Erythroblast (primary cell): Measurements from ENCODE around the gene MMEL1.

Source experiments
- DNase-seq, 2 experiments: peaks; one replicate each; lab custom pipeline; 2025; lab: John Stamatoyannopoulos, UW
- GATA1 ChIP-seq: IDR thresholded peaks from 2 replicates; pipeline ENCODE4 v1.6.1; 2011; ENCODE audit warnings: low read depth, mild to moderate bottlenecking, control low read depth, low read length, moderate library complexity
- POLR2A ChIP-seq: IDR thresholded peaks from 2 replicates; pipeline ENCODE4 v1.6.1; 2011; ENCODE audit warnings: mild to moderate bottlenecking, low read length

MMEL1 gene

DNA sequence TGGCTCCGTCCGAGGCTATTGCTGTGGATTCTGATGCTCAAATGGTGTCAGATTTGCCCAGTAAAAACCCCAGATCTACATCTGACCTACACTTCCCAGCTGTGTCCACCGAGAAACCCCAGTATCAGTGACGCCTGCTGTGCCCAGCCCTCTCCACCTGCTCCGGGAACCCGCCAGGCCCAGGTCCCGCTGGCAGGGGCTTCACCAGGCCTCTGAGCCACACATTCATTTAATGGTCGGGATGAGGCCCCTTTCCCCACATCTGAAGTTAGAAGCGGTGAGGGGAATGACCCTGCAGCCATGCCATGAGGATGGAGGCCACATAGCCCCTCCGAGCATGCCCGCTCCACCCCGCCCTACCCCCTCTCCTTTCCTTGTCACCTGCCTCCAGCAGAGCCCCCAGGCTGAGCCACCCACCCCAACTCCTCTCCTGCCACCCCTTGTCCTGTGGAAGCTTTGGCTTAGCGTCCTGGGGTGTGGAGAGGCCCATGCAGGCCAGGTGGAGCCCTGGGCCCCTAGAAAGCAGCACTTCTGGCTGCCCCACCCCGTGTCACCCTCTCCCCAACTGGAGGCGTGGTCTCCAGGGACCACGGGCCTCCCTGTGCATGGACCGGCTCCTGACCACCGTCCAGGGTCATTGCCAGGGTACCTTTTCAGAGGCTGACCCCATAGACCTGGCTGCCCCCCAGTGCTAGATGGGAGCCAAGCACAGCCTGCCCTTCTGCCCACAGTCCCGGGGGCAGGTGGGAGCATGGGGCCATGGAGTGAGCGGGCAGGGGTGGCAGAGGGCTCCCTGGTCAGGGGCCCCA is 68.6 kb downstream of the MMEL1 start:
- DNase-seq, result no peak
- TF ChIP-seq GATA1, result no peak

DNA sequence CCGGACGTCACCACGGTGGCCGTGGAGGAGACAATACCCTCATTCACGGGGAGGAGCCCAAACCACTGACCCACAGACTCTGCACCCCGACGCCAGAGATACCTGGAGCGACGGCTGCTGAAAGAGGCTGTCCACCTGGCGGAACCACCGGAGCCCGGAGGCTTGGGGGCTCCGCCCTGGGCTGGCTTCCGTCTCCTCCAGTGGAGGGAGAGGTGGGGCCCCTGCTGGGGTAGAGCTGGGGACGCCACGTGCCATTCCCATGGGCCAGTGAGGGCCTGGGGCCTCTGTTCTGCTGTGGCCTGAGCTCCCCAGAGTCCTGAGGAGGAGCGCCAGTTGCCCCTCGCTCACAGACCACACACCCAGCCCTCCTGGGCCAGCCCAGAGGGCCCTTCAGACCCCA is 69.6 kb downstream of the MMEL1 start:
- DNase-seq, result no peak
- TF ChIP-seq POLR2A (no peak), GATA1 (no peak)

GRCh38 chr1:2561898-2562895 is 70.6 kb downstream of the MMEL1 start:
- DNase-seq, result peak in 1 of 2 experiments; percentile 27
- no peak for TF ChIP-seq GATA1
- TF ChIP-seq POLR2A, result no peak

GRCh38 chr1:2561446-2561845 is 71.4 kb downstream of the MMEL1 start:
- TF ChIP-seq GATA1, result no peak
- no peak for TF ChIP-seq POLR2A
- no peak for DNase-seq

DNA sequence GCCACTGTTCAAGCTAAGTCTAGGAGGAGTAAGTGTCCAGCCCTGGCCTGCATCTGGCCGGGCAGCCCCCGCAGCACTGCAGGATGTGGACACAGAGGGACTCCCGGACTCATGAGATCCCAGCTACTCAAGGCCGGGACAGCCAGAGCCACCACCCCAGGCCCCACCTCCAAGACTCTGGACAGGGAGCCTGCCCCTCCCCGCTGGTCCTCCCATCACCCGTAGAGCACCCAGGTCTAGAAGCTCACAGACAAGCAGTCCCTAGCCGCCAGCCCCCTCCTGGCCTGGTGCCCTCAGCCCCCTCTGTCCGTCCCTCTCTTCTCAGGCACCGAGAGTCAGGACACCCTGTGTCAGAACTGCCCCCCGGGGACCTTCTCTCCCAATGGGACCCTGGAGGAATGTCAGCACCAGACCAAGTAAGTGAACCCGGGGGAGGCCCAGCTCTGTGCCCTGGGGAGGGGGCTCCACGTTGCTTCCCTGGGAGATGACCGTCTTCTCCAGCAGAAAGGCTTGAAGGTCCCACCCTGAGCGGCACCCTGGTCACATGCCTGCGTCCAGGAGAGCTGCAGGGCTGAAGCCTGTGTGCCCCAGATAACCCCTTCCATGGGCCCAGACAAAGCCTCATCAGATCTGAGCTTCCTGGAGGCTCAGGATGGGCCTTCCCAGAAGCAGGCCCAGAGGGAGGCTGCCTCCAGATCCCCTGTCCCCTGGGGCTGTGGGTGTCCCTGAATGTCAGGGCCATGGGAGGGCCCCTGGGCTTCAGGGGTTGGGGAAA is 72.3 kb downstream of the MMEL1 start:
- TF ChIP-seq GATA1 (no peak), POLR2A (no peak)
- DNase-seq, result peak; percentile 61 to 77

- no peak for TF ChIP-seq POLR2A
- TF ChIP-seq GATA1, result no peak
- DNase-seq, result no peak
Measured at GRCh38 chr1:2559509-2560298, 73.1 kb downstream of the MMEL1 start.

GRCh38 chr1:2558861-2559260 is 74.0 kb downstream of the MMEL1 start:
- TF ChIP-seq GATA1 (no peak), POLR2A (no peak)
- DNase-seq, result no peak

- no peak for DNase-seq
- no peak for TF ChIP-seq POLR2A
- no peak for TF ChIP-seq GATA1
Measured at GRCh38 chr1:2558420-2558819, 74.4 kb downstream of the MMEL1 start.

- DNase-seq, result no peak
- TF ChIP-seq GATA1 (no peak), POLR2A (no peak)
Measured at GRCh38 chr1:2557482-2558400, 75.1 kb downstream of the MMEL1 start.

DNA sequence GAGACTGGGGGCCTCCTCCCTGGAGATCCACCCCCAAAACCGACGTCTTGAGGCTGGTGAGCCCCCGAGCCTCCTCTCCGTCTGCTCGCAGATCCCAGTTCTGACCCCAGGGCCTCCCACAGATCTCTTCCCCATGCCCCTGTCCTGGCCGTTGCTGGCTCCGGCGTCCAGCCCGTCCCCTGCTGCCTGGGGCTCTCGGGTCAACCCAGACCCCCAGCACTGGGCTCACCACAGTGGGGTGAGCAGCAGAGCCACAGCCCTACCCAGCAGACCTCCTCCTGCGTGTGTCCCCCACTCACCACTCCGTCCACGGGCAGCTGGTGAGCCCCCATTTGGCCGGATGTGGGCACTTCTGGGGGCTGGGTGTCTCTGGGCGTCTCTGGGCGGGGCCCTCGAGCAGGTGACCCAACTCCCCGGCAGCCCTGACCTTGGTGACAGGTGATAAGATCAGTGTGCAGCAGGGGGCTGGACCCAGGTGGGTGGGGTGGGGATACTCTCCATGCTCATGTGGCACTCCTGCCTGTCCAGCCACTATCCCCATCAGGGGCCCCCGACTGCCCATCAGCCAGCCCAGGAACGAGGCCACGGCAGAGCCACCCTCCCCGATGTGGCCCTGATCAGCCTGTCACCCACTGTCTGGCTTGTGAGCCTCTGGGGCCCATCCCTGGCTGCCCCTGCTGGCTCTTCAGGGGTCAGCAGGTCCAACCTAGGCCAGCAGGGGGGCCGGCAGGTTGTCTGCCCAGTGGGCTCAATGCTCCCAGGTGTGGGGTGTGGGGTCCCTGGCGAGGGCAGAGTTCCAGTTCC is 75.9 kb downstream of the MMEL1 start:
- DNase-seq, result peak; percentile 61 to 62

DNA sequence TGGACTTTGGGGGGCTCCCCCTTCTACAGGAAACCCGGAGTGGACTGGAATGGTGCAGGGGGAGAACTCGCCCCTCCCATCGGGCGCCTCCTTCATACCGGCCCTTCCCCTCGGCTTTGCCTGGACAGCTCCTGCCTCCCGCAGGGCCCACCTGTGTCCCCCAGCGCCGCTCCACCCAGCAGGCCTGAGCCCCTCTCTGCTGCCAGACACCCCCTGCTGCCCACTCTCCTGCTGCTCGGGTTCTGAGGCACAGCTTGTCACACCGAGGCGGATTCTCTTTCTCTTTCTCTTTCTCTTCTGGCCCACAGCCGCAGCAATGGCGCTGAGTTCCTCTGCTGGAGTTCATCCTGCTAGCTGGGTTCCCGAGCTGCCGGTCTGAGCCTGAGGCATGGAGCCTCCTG is 76.5 kb downstream of the MMEL1 start, which contains the start of gene TNFRSF14:
TNFRSF14 (plus strand) TSS at position 95 of the 401 bp plus-strand sequence; CDS start at position 389, 294 bp downstream.
- TF ChIP-seq POLR2A (peak; percentile 58), GATA1 (no peak)
- DNase-seq, result peak; percentile 72 to 85

More for the DNA sequence above, 75.9 kb downstream of the MMEL1 start:
- TF ChIP-seq POLR2A (no peak), GATA1 (no peak)
